ENCODE results near the gene ACTR3C.
"Not testable (repeated sequence)": the region's sequence is repeated elsewhere in the genome, so short reads cannot be mapped to it uniquely, and the experiment has no call there.

ACTR3C gene

DNA sequence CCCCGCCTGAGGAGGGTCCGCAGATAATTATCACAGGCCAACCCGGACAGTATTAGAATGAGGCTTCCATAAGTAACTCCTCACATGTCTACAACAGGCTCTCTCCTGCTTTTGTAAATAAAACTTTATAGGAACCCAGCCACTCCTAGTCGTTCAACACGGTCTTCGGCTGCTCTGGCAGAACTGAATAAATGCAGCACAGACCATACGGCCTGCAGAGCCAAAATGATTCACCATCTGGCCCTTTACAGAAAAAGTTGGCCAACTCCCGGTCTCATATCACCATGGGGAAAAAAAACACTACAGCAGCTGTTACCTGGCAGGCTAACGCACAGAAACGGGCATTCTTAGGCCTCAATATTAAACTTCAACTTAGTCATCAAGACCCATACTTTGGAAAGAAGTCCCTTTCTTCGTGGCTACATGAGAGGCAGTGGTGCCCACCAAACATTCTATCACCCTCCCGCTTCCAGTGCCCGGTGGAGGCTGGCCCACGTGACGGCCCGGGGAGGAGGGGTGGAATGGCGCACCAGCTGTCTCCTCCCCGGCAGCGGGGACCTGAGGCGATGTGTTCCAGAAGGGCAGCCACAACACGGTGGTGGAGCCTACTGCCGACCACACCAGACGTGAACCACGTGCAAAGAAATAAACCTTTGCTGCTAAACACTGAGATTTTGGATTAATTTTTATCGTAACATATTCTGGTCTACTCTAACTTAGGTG is 41.5 kb downstream of the ACTR3C start:
- not testable (repeated sequence) for DNase-seq (ENCODE audit: low read depth)

DNA sequence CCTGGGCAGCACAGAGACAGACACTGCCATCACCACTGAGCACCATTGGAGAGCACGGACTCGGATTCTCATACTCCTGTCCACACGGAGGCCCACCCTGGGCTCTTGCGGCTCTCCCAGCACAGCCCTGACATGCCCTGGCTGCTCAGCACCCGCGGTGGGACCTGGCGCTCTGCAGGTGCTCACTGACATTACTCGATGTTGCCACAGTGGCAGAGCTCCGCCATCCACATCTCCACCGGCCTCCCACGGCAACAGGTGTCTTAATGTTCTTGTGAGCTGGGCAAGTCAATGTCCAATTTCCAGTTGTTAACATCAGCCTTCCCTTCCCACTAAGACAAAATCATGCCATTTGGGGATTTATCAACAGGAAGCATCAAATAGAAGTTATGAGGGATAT is 45.0 kb downstream of the ACTR3C start:
- DNase-seq (ENCODE audit: low read depth) = not testable (repeated sequence)

DNA sequence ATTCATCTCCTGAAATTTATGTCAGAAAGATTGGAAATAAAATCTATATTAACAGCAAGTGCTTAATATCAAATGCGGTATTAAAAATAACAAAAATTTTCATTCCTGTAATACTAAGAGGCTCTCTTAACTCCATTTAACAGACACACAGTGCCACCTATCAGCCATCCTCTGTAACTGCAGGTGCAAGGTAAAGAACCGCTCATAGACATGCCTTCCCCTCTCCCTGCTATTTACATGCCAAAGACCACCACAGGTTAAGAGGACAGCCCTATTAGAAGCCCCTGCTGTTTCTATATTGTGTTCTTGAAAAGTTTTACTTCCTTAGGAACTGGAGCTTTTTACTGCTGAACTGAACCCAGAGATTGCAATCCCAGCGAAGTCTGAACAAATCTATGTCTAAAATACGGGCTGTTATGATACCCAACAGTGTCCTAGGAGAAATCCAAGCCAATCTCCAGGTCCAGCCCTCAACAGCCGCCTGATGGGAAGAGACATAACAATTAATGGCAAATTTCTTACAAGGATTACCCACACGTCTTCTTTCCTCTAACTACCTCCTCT is 47.1 kb downstream of the ACTR3C start:
- DNase-seq (ENCODE audit: low read depth) = not testable (repeated sequence)

DNA sequence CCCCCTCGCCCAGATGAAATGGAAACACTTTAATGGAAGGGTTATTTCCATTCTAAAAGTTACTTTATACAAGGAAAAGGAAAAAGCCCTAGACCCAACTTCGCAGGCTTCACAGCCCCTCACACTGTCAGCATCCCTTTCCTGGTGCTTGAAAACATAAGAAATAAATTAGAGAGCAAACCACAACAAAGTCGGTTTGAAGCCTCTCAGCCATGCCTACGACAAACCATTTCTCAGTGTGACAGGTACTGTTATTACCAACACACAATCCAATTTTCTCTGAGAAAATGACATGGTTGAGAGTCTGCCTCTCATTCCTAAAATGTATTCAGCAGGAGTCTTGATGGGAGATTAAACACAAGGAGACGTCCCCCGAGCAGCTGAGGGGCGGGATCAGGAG is 51.4 kb downstream of the ACTR3C start:
- DNase-seq (ENCODE audit: low read depth) = not testable (repeated sequence)

DNA sequence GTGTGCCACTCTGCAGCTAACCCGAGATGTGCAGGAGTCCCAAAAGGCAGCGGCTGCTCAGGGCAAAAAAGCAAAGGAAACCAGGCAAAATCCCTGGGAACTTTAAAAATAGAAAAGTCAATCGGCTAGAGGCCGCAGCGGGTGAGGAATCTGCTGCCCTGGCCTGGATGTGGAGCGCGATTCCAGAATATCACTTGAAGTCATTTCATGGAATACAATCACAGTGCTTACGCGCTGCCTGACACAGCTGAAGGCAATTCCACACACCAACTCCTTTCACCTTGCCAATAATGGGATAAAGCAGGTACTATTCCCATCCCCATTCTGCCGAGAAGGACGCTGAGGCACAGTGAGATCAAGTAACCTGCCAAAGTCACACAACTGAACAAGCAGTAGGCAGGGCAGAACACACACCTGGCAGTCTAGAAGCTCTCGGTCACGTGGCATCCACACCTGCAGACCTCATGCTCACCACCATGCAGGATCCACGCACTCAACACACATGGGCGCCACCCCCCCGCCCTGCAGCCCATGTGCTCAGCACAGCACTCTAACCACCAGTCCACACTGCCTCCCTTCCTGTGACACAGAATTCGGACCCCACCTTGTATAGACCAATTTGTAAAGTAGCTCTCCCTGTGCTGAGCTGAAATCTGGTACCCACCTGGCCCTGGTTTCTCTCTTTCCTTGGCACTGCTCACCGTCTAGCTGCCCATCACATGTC is 53.1 kb downstream of the ACTR3C start:
- DNase-seq (ENCODE audit: low read depth) = not testable (repeated sequence)

DNA sequence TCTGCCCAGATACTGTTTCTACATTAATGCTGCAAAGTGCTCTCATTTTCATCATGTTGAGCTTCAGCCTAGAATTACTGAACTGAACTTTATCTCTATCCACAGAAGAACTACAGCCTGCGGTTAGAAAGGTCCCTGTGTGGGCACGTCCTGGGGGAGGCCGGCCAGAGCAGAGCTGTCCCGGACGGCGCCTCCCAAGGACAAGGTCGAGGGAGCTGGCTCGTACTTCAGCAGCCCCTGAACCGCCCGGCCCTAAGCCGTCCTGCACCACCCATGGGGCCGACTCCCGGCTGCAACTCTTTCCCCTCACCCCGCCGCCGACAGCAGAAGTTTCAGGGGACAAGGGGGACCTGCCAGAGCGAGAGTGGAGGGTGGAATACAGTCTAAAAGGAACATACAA is 54.5 kb downstream of the ACTR3C start:
- not testable (repeated sequence) for DNase-seq (ENCODE audit: low read depth)

DNA sequence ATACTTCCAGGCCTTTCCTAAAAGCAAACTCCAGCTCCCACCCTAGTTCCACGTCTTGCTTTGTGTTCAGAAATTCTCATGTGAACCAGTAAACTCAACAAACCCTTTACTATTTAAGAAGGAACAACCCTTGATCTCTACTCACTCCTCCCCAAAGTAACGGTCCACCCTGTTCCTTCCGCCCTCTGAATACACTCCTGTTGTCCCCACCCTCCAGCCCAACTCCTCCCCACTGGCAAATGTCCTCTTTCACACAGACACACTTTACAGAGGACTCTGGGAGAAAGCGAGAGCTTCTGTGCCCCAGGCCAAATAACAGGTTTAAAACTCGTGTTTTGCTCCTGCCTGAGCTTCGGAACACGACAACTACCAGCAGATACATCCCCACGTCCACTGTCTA is 55.1 kb downstream of the ACTR3C start:
- not testable (repeated sequence) for DNase-seq (ENCODE audit: low read depth)

DNA sequence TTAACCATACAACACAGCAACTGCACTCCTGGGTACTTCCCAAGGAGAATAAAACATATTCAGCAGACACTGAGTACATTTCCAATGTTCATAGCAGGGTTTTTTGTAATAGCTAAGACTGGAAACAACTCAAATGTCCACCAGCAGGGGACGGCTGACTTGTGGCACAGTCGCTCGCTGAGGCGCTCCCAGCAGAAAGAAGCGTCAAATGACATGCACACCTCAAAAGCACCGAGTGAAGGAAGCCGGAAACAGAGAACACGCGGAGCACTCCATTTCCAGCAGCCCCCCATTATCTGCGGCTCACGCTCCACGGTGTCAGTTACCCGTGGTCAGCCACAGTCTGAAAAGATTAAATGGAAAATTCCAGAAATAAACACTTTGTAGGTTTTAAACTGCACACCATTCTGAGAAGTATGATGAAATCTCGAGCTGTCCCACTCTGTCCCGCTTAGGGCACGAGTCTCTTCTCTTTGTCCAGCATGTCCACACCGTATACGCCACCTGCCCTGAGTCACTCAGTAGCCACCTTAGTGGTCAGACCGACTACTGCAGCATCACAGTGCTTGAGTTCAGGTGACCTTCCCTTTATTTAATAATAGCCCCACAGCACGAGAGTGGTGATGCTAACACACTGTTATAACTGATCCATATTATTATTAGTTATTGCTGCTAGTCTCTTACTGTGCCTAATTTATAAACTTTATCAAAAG is 56.2 kb downstream of the ACTR3C start:
- not testable (repeated sequence) for DNase-seq (ENCODE audit: low read depth)

DNA sequence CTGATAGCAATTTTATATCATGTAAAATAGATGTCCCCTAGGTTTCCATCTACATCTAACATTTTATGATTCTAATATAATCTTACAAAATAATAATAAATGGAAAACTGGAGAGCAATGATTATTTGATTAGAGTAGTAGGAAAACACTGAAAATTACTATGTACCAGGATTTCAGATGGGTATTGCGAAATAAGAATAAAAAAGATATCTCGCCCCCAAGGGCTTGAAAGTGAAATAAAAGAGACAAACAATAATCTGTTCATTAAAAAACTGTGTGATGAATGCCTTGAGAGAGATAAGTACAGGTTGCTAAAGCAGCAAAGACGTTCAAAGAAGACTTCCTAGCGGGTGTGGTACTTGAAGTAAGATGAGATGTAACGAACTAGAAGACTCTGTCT is 60.7 kb downstream of the ACTR3C start:
- DNase-seq (ENCODE audit: low read depth) = not testable (repeated sequence)

DNA sequence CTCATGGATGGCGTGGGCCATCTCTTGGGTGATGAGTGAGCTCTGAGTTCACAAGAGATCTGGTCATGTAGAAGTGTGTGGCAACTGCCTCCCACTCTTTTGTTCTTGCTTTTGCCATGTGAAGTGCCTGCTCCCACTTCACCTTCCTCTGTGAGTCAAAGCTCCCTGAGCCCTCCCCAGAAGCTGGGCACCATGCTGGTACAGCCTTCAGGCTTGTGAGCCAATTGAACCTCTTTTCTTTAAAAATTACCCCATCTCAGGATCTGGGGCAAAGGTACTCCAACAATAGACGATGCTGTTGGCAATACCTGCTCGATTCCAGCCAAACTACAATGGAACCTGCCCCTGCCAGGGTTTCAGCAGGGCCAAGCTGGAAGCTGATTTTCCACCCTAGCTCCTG is 75.6 kb downstream of the ACTR3C start:
- not testable (repeated sequence) for DNase-seq (ENCODE audit: low read depth)

DNA sequence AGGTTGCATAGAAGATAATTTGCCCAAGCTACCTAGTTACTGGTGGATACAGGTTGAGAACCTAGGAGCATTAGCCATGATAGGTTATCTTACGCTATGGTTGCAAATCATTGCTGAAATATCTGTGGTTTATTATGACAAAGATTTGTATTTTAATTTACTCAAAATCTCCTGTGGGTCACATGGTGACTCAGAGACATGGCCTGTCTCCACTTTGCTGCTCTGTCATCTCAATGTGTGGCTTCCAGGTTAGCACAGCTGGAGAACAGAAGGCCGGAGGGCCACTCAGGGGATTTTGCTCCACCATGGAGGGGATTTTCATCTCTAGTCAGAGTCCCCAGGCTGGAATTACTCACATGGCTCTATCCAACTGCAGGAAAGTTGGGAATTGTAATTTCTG is 78.1 kb downstream of the ACTR3C start:
- DNase-seq (ENCODE audit: low read depth) = not testable (repeated sequence)

DNA sequence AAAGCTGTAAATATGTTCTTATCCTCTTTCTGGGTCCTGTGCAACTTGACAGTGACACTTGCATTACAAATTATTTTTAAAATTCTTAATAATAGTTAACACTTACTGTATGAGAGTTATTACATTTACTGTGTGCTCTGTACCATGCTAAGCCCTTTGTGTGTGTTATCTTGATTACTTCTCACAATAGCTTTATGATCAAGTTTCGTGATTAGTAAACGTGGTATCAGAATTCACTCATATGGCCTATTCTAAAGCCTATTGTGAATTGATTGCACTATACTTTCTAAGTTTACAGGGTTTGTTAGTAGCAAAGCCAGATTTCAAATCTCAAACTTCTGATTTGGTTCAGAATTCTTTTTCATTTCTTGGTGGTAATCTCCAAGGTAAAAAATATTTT is 80.4 kb downstream of the ACTR3C start:
- not testable (repeated sequence) for DNase-seq (ENCODE audit: low read depth)

DNA sequence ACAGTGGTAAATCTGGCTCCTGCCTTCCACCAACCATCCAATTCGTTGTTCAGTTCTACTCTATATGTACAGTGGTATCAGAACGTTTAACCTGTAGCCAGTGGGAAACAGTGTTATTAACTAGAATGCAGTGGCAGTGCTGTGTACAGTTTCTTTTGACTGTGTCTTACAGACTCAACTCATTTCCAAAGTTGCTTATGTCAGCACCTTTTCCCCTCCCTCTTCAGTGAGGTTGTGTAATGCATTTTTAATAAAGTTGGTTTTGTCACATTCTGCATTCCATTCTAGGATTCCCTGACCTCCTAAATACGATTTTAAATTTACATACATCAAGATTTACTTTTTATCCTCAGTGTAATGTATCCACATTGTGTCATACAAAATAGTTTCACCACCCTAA is 97.9 kb downstream of the ACTR3C start:
- not testable (repeated sequence) for DNase-seq (ENCODE audit: low read depth)

DNA sequence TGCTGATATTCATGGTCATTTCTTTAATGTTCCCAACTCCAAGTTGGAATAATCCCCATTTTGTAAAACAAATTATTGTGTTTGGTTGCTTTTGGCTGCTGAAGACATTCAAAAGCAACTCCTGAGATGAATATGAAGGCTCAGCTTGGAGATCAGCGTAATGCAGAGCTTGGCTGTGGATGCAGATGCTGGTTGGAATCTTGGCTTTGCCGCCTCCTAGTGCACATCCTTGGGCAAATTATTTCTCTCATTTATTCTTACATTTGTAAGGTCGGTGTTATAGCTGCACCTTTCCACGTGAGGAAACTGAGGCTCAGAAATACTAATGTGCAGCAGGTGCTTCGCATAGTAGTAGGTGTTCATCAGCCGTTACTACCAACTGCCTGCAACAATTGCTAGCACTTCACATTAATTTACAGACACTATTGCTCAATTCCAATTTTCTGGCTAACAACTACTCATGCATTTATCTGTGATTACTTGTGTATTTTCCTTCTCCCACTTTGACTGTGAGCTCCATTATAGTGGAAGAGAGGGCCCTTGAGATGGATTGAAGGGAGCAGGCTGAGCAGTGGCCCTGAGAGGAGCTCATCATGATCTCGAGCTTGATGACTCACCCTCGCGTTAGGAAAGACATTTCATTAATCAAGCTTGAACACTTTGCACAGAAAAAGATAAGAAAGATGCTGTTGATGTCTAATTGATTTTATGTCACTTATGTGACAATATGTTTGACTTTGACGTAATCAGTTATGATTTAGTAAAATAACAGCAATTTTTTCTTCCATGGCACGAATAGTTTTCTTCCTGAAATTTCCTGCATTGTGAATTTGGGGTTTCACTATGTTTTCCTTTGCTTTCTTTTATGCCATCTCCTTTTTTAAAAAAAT is 101.0 kb downstream of the ACTR3C start:
- DNase-seq (ENCODE audit: low read depth) = not testable (repeated sequence)

DNA sequence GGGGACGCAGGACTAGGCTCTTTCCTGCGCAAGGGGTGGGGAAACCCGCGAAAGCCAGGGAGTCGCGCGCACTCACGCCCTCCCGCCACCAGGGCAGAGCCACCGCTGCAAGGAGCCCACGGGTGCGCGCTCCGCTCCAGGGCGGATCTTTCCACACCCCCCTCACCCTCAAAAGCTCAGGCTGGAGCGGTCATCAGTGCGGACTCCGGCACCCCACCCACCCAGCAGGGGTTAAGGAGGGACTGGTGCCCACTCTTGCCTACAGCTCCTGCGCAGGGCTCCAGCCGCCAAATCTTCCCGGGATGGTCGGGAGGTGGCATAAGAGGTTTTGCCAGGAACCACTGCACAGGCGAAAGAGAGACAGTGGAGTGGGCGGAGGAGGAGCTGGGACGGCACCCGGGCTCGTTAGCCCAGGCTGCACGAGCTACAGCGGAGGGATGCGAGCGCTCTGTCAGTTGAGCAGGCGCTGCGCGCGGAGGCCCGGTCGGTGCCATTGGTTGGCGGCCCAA is 102.6 kb downstream of the ACTR3C start:
- DNase-seq (ENCODE audit: low read depth) = not testable (repeated sequence)

DNA sequence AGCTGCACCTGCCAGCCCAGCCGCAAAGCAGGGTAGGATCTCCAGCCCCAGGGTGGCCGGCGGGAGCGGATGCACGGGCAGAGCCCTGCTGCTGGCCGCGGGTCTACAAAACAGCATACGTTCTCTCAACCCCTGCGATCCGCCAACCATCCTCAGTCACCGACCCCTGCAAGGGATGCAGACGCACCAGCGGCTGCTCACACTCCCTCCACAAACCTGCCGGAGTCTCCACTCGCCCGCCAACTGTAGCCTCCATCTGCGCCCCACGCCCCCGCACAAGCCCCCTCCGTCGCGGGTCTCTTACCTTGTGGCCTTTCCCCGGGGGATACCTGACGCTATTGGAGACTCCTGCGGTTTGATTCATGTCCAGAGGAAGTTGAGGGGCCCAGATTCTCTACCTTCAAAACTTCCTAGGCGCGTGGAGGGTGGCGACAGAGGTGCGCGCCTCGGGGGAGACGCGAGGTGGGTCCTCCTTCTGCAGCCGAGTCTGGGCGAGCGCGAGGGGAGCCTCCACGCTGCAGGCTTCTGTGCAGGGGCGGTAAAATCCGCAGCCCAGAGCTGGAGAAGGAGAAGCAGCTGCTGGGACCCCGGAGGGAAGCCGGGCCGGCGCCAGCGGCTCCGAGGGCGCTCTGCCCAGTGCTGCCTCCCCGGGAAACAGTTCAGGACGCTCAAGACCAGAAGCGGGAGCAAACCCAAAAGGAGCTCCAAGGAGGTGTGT is 103.2 kb downstream of the ACTR3C start:
- not testable (repeated sequence) for DNase-seq (ENCODE audit: low read depth)

DNA sequence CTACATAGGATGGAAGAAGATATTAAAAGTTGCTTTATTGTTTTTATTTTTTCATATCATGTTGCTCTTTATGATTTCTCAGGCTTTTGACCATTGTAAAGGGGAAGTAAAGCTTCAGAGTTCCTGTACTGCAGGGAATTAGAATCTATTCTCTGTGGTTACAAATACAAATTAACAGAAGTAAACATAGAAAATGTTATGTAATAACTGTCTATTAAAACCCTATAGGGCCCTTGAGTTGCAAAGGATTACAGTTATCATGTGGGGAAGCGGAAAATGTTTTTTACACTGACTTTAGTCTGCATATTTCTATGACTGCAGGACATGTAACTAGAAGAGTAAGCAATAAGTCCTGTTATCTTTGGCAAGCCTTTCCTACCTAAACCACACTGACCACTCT is 116.5 kb downstream of the ACTR3C start:
- not testable (repeated sequence) for DNase-seq (ENCODE audit: low read depth)

DNA sequence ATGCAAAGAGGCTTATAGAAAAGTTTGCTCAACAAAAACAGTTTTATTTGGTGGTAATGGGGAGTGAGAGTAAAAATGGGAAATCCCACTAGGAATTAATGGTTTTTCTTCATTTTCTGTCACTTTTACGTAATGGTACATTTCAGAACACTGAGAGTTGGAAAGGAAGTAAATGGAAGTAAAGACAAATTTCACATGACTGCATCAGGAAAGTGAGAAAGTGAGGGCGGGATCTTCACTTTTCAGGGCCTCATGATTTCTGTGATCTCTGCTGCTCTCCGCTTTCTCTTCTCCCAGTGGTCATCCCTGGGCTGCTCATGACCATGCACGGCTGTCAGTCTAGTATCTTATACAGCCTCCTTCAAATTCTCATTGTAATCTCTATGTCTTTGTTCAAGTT is 117.5 kb downstream of the ACTR3C start:
- not testable (repeated sequence) for DNase-seq (ENCODE audit: low read depth)

DNA sequence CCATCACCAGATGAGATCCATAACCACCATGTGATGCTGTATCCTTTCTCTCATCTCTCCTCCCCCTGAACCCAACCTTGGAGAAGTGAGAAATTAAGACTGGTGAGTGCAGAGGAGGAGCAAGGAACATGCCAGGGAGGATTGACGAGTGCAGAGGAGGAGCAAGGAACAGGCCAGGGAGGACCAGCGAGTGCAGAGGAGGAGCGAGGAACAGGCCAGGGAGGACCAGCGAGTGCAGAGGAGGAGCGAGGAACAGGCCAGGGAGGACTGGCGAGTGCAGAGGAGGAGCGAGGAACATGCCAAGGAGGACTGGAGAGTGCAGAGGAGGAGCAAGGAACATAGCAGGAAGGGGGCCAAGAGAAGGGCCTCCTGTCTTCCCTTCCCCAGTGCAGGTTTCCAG is 118.8 kb downstream of the ACTR3C start:
- DNase-seq (ENCODE audit: low read depth) = not testable (repeated sequence)

DNA sequence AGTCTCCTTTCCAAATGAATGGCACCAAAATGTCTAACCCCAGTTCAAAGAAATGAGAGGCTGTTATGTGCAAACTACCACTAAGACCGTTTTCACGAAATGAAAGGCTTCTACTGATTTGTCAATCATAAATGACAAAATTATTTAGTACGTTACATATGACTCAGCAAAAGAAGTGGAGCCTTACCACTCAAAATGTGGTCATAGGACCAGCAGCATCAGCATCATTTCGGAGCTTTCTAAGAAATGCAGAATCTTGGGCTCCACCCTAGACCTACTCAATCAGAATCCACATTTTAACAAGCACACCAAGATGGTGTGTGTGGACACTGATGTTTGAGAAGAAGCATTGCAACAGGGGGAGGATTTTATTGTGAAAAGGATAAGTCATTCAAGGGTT is 120.5 kb downstream of the ACTR3C start:
- DNase-seq (ENCODE audit: low read depth) = not testable (repeated sequence)

Data from activated T-cell treated with anti-CD3 and anti-CD28 coated beads for 48 hours (primary cell).